ENCODE data around the gene ATP11C.

ATP11C gene

DNA sequence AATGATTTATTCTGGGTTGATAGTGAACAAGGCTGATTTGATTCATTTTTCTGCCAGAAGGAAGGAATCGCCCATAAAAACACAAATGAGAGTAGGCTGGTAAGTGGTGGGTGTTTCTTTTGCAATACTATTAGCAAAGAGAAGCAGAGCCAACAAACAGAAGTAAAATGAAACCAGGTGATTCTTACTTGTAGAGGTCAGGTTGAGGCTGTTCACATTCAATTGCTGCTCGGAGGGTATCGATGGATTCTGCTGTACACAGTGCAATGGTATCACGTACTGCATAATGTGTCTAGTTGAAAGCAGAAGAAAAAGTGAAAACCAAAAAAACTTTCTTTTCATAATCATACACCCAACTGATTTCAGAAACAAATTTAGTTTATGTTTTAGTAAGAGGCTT lies 130.8 kb downstream of the ATP11C start:
- no peak for DNase-seq

DNA sequence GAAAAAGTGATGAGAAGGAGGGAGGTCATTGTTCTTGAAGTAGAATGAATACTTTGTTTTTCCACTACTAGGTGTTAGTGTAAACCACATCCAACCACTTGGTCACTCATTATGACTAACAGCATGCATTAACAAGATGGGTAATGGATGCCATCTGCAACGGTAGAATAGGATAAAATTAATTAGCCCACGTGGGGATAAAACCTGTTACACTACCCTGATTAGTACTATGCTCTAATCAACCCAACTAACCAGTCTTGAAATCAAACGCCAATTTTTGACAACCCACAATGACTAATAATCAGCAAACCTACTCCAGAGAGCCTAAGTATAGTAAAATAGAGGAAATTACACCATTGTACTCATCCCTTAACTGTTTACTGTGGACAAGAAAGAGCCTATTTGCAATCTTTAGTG lies 131.4 kb downstream of the ATP11C start:
- no peak for DNase-seq

DNA sequence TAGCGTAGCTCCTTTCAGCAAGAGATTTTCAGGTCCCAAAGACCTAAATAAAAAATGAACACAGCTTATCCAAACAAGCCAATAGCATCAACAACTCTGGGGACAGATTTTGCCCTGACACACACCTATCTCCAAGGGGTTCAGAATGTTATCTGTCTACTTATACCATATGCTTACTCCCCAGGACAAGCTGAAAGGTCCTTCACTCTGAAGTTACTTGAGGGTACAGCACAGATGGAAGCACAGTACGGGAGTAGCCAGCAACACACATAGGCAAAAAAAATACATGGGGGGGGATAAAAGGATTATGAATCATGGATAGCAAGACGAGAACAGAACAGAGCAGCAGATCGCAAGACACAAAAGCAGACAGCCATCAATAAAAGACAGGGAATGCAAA lies 134.2 kb downstream of the ATP11C start:
- DNase-seq = no peak

DNA sequence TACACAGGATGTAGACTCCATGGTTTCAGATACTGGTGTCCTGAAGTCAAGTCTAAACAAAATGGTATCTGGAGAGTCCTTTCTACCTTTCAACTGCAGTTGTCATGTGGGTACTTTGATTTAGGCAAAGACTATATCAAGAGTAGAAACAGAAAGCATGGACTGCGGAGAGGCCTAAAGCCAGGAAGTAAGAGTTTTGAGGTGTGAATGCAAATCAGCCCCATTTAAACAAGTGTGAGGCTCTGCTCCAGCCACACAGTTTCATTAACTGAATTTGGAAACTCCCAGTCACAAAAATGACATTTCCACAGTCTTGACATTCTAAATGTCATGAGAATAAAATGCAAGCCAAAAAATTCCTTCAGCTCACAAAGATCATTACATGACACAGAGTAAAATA lies 137.7 kb downstream of the ATP11C start:
- DNase-seq = no peak

DNA sequence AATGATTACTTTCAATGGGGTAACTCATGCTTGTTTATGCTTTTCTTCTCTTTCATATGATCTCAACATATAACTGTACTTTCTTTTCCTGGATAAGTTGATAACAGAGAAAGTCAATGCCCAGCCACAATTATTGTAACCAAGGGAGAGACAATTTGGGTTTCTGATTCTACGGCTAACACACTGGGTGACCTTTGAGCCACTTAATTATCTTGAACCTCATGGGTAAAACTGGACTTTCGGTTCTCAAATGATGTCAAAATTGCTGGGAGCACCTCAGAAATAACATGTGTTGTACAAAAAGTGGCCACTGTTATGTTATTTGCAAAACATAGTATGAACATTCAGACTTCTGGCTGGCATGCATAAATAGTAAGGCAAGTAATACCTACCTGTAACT lies 145.3 kb downstream of the ATP11C start:
- DNase-seq = no peak

DNA sequence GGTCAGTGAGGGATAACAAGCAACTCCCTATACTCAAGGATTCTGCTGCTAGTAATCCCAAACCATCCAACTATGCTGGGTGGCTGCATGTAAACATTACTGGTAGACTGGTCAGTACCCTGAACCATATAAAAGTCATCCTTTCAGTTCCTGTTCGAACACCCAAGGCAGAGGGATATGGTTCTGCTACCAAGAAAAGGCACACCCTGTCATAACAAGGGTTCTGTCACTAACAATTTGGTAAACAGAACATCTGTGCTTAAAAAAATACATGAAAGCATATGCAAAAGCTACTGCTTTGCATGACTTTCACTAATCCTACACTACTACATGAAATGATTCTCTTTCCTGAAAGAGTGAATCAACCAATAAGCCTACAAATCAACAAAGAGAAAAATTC lies 148.0 kb downstream of the ATP11C start:
- DNase-seq = no peak

DNA sequence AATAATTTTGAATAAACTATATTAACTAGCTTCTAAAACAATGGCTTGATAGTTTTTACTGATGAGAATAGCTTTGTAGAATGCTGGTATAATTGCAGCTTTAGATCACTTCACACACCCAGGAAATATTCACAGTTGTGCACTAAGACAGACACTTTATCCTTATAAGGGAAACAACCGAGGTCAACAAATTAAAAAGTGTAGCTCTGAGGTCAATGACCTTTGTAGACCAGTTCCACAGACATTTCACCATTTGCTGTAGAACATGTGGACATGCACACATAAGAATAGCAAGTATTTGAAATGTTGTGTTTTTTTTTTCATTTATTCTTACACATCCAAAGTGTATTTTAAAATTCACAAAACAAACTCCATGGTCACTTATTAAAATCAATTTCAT lies 148.9 kb downstream of the ATP11C start:
- DNase-seq = no peak

DNA sequence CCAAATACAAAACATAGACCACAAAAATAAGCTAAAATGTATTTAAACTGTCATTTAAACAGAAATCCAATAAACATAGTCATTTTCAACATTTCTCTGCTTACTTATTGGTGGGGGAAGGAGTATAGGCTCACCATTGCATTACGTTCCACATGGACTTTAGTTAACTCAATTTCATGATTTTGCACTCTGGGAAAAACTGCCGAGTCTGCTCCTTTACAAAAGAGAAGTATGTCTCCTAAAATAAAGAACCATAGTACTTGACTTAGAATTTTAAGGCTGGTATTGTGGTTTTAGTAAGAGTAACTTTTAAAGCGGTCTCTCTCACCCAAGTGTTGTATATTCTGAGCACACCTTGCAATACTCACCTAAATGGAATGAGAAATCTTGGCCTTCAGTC lies 149.8 kb downstream of the ATP11C start:
- no peak for DNase-seq

DNA sequence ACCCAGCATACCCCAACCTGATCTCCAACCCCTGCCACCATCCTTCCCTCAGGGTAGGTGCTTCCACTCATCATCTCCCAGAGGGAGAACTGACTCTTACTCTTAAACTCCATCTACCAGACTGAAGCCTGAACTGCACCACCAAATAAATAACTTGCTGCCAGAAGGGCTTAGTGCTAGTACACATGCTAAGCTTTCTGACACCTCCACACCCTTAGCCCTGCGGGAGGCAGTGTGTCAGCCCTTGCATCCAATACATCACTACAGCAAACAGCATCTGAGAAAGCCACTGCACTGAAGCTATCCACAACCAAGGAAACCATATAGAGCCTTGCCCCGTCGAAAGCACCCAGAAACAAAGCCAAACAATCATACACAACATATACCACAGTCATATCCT lies 156.3 kb downstream of the ATP11C start:
- DNase-seq = no peak

DNA sequence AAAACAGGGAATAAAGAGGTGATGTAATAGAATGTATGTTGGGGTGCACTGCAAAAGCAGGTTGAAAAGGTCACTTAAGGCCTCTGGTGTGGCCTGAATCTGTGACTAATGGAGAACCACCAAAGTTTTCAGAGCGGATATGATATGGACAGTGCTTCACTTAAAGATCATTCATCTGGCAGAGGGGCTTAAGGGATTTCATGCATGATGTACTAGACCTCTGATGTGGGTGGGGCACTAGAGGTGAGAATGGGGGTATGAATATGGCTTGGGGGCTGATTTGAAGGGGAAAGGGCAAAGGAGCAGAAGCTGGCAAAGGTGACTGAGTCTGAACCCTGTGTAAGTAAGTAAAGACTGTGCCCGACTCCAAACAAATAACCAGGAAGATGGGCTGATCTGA lies 162.5 kb downstream of the ATP11C start:
- DNase-seq = no peak

DNA sequence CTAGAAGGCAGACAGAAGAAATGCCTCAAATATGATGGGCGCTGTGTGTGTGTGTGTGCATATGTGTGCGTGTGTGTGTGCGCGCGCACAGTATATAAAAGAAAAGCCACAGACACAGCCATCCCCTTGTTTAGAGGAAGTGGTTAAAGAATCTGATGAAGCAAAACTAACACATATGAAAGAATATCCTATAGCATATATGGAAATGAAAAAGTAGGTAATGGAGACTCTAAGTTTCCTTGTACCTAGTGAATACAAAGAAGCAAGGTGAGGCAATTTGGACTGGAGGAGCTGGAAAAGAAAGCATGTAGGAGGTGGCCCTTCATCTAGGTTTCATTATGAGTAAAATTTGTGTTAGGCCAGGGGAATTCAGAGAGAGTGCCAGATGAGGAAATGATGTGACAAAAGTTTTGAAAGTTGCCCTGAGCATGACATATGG lies 166.3 kb downstream of the ATP11C start:
- no peak for DNase-seq

DNA sequence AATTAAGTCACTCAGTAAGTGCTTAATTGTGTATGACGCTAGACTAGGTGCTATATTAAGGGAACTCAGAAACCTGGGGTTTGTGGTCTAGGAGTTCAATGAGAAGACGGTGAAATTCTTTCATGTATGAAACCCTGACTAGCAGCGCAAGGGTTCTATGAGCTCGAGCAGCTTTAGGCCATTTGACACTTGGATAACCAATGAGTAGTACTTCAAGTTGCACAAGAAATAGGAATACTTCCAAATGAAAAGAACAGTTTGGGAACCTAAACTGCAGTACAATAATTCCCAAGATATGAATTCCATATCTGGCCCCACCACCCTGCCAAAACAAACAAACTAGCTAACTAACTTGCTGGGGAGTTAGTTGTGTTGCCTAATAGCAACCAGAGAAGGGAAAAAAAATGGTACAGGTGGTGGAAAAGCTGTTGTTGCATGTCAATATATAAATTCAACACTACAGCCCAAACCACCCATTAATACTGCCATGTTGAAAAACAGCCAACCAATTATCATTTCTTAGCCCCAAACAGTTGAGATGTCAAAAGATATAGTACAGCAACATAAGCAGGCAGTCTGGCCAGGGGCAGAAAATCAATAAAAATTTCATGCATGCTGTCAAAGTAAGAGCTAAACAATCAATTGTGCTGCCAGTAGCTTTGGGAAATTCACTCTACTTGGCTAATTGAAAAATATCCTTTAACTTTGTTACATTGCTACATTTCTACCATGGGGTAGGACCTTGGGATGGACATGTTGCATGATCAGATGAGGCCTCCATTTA lies 170.3 kb downstream of the ATP11C start:
- DNase-seq = no peak

DNA sequence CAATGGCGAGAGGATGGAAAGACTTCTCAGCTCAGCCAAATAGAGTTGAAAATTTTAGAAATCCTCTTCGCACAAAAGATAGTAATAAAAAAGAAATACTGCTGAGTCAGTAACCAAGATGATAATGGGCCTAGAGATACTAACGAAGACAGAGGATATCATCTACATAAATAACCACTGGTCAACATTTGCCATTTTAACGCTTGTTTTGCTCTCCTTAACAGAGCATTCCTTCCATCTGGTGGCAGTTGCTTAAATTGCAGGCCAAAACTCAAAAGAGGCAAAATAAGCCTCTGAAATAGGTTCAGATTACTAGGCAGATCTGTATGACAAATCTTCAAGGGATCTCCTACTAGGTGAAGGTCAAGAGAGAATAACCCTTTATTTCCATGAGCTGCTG lies 173.2 kb downstream of the ATP11C start:
- DNase-seq = no peak

DNA sequence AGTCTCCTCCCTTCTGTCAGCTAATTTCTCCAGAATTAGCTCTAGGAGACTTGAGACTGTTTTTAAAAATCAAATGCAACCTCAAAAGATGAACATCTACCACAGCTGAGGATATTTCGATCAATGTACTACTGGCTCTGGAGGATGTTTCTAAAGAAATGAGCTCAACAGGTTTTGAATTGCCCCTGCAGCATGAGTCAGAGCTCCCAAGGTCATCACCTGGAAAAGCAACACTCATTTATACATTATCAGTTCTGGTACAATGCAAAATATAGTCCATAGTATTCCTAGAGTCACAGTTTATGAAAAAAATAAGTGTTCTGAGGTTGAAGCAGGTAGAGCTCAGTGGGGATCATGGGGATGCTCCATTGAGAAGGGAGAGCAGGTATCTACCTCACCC lies 174.0 kb downstream of the ATP11C start:
- no peak for DNase-seq

DNA sequence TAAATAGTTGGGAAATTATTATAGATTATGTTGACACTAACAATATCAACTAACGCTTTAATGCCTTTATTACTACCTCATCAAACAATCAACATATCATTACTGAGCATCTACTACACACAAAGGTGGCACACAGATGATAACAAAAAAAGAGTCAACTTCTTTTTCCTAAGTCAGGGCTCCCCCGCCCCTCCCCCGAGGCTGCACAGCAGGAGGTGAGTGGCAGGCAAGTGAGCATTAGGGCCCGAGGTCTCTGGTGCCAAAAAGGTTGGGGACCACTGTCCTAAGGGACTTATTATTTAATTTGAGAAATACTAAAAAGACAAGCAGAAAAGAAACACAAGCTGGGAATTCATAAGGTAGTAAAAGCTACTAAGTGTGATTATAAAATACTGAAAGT lies 174.6 kb downstream of the ATP11C start:
- no peak for DNase-seq

DNA sequence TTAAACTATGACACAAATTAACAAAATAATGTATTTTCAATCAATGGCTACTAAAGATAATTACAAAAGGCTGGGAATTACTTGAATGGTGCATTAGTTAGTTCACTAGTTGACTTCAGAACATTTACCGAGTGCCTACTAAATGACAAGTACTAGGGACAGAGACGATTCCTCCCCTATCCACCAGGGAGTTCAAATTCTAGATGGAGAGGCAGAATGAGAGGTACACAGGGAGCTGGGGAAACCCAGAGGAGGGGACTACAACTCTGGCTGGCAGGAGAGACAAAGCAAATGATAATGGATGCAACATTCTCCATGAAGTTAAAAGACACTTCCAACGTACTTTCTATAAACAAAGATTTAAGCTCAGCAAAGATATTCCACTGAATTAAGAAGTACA lies 181.8 kb downstream of the ATP11C start:
- DNase-seq = no peak

DNA sequence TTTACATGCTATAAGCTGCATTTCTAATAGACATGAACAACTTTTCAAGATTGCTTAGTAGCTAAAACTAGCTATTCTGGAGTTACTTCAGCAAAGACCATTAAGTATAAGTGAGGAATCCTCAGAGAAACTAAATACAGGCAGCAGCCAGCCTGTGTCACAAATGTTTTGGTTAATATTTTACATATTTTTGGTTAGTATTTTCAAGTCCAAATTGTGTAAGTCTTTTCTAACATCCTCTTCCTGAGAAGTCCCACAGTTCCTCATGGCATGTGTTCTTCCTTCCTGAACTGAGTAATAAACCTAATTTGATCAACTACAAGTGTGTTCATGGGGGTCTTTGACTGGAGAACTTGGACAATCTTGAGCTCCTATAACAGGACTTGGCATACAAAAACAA lies 182.5 kb downstream of the ATP11C start:
- no peak for DNase-seq

DNA sequence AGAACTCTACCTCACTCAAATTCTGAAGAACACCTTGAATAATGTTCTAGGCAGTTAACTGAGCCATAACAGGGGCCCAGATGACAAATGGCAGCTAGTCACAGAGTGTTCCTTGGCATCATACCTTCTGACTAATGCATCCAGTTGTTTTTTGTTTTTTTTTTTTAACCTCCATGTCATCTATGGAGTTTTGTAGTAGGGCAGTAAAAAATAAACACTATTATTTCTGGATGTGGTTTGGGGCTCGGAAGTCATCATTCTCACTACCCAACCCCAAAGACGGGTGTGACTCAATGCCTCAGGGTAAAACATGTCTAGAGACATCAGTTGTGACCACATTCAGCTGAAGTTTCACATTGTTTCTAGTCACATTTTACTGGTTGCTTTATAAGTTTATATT lies 193.7 kb downstream of the ATP11C start:
- DNase-seq = no peak

DNA sequence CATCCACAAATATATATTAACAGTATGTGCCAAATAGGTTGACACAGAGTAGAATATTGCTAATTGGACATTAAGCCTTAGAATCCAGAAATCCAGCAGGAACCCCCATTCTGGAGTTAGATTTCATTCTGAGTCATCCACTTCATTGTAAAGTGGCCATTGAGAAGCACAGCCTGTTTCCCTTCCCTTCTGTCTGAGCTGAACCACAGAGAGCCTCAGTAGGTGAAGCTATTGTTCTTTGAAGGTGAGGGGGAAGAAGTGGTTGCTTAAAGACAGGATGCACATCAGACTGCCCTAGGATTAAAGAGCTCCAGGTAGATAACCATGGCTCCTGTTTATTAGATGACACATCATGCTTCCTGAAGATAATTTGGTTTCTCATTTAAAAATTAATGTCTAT lies 194.3 kb downstream of the ATP11C start:
- peak in 1 of 2 experiments; percentile 14 for DNase-seq

DNA sequence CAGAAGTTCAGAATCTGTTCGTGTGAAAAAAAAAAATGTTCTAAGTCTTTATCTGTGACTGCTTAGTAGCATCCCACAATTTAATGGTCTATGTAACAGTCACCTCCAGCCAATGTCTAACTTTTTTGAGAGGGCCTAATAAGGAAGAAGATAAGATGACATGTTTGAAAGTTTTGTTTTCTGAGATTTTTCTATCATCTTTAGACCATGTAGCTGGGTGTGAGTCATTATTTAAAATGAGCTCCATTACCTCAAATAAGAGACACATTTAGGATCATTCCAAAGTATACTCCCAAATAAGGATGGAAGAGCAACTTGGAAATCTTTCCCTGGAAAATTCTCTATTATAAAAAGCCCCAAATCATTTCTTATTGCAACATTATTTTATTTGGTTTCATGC lies 196.7 kb downstream of the ATP11C start:
- no peak for DNase-seq

DNA sequence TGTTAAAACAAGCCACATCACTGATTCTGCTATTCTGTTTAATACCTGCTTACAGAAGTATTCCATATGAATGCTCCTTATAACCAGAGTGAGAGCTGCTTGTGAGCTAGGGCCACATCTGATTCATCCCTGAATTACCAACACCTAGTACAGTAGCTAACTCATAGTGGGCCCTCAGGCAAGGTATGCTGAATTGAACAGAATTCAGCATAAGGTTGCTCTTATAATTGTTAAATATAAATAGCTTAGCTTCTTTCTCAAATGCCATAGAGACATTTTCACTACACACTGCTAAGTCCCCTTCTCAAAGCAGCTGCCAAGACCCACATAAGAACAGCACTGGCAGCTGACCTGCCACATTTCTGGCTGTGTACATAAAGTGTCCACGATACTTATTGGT lies 197.9 kb downstream of the ATP11C start:
- no peak for DNase-seq

DNA sequence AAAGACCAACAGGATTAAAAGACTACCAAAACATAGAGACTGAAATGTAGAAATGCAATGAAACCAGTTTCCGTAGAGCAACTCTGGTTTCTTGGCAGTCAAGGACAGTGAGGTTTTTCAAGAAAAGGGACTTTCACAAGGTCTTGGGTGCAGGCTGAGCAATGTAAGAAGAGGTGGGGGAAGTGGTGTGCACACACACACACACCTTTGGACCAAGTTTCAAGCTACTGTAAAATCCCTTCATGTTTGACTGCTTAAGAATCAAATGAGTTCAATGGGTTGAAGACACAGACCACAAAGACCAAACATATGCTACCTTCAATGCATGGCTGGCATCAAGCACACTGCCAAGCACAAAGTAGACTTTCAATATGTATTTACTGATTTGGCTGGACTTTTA lies 207.1 kb downstream of the ATP11C start:
- no peak for DNase-seq

DNA sequence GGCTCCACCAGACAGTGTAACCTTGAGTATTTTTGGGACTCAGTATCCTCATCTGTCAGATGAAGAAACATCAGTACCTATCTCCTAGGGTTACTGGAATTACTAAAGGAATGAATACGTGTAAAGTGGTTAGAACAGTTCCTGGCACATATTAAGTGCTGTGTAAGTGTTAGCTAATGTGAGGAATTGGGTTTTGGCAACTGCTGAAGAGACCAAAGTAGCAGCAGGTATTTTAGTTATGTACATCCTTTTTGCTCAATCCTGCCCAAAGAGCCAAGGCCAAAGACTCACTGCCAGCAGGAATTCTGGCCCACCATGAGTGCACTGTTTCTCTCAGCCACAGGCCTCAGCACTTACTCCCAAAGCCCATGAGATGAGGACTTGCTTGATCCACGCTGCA lies 208.2 kb downstream of the ATP11C start:
- DNase-seq = no peak

DNA sequence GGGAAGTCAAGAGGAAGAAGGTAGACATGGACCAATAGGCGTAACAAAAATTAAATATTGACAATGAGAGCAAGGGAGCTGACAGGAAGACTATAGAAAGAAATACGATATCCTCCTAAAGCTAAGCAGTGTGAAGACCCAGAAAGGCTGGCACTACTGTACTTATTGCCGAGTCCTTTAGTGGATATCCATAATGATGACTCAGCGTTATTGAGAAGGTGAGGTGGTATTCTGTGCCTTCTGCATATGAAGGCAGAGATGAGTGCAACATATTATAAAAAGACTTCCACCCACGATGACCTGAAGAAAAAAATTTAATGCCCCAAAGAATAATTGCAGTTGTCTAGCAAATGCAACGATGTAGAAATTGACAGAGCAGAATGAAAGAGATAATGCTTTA lies 211.9 kb downstream of the ATP11C start:
- no peak for DNase-seq

DNA sequence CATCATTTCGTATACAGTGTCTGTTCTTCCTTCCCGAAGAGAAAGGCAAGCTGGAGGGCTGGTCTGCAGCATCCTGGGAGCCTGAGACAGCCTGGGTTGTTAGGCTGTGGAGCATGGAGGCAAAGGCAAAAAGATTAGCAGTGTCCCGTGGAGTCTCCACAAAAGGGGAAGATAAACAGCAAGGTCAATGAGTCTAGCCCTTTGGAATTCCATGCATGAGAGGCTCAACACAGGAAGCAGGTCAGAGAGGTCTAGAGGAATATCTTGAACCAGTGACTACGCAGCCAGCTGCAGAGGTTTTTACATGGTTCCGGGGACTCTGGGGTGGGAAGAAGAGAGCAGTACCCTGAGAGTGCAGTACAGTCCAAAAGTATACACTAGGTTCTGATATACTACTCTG lies 212.7 kb downstream of the ATP11C start:
- DNase-seq = no peak

DNA sequence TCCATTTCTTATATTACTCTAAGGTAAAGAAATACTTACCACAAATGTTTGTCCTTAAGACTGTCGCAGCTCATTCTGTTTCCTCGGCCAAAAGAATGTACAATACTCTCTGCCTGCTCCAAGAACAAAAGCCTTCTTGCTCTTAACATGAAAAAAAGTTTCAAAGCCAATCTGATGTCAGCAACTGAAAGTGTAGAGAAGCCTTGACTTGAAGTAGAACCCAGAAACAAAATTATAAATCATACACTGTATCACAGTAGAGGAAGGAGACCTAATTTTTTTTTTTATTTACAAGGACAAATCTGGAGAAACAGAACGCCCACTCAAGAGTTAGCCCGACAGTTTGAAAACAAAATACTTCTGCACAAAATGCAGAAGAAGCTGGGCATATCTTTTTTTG lies 224.8 kb downstream of the ATP11C start, which contains the start of gene MCF2:
Gene MCF2 (minus strand): TSS at position 101 of the 400 bp plus-strand sequence. CDS start 56,423 bp downstream, outside the sequence.
- DNase-seq = no peak

All from NCI-H2081 (cell line).